Globus pallidus (tissue), 1 donor: Measurements from ENCODE around the gene FAM241A.
"Not testable (repeated sequence)": the region's sequence is repeated elsewhere in the genome, so short reads cannot be mapped to it uniquely, and the experiment has no call there.

Experiments
- DNase-seq: peaks from one replicate; pipeline ENCODE4 v3.0.0-alpha.2; 2015; ENCODE audit warnings: low spot score

FAM241A gene

GRCh38 chr4:112145326-112145789 lies at the start of gene FAM241A:
Gene FAM241A, plus strand, starts transcription at chr4:112145454. Its CDS starts 127 bp downstream, at chr4:112145581.
- peak; percentile 91 for DNase-seq

GRCh38 chr4:112098841-112099530 lies 46.3 kb upstream of the FAM241A start:
- DNase-seq: no peak

GRCh38 chr4:112099701-112100297 lies 45.5 kb upstream of the FAM241A start:
- DNase-seq: peak; percentile 68

GRCh38 chr4:112102875-112103370 lies 42.3 kb upstream of the FAM241A start:
- DNase-seq: no peak

- no peak for DNase-seq
Measured at GRCh38 chr4:112105201-112105969, 39.9 kb upstream of the FAM241A start.

- DNase-seq: peak; percentile 17
Measured at GRCh38 chr4:112109360-112110058, 35.7 kb upstream of the FAM241A start.

GRCh38 chr4:112110059-112110425 lies 35.2 kb upstream of the FAM241A start:
- DNase-seq: no peak

GRCh38 chr4:112111306-112111705 lies 33.9 kb upstream of the FAM241A start:
- DNase-seq: no peak

GRCh38 chr4:112112095-112112494 lies 33.2 kb upstream of the FAM241A start:
- not testable (repeated sequence) for DNase-seq

GRCh38 chr4:112112590-112113170 lies 32.6 kb upstream of the FAM241A start:
- DNase-seq: no peak

GRCh38 chr4:112113864-112114263 lies 31.4 kb upstream of the FAM241A start:
- DNase-seq: no peak

GRCh38 chr4:112114452-112114851 lies 30.8 kb upstream of the FAM241A start:
- no peak for DNase-seq

GRCh38 chr4:112118742-112119352 lies 26.4 kb upstream of the FAM241A start:
- DNase-seq: no peak

- no peak for DNase-seq
Measured at GRCh38 chr4:112119353-112119783, 25.9 kb upstream of the FAM241A start.

- no peak for DNase-seq
Measured at GRCh38 chr4:112120021-112120420, 25.2 kb upstream of the FAM241A start.

- DNase-seq: no peak
Measured at GRCh38 chr4:112125416-112125815, 19.8 kb upstream of the FAM241A start.

- DNase-seq: no peak
Measured at GRCh38 chr4:112127048-112127637, 18.1 kb upstream of the FAM241A start.

GRCh38 chr4:112127803-112128202 lies 17.5 kb upstream of the FAM241A start:
- DNase-seq: no peak

GRCh38 chr4:112128452-112128851 lies 16.8 kb upstream of the FAM241A start:
- no peak for DNase-seq

GRCh38 chr4:112130906-112131305 lies 14.3 kb upstream of the FAM241A start:
- no peak for DNase-seq

- no peak for DNase-seq
Measured at GRCh38 chr4:112136551-112136950, 8.7 kb upstream of the FAM241A start.
